ENCODE measurements around the gene DTNBP1.

The DTNBP1 gene

DNA sequence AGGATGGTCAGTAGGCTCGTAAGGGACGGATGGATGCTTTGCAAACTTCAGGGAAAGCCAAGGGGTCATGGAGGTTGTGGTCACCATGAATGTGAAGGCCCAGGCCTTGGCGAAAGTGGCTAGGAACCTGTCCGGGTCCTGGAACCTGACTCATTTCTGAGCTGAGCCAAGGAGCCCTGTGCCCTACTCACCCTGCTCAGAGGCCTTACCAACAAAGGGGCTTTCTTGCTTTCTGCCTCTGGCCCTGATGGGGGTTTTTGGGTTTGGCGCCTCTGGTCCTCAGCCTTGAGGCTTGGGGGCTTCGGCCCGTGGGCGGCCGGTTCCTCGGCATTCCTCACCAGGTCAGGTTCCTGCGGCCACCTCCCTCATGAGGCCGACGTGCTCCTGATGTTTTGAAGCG is 155.1 kb downstream of the DTNBP1 start:
- no peak overlapping the region for H3K4me3 ChIP-seq (ENCODE audit: low read depth, low read length)
- no peak for TF ChIP-seq CTCF (IDR thresholded peaks at IDR 0.05; ENCODE audit: low read depth, low read length, missing control alignments)
- DNase-seq (ENCODE audit: low read depth) = no peak

DNA sequence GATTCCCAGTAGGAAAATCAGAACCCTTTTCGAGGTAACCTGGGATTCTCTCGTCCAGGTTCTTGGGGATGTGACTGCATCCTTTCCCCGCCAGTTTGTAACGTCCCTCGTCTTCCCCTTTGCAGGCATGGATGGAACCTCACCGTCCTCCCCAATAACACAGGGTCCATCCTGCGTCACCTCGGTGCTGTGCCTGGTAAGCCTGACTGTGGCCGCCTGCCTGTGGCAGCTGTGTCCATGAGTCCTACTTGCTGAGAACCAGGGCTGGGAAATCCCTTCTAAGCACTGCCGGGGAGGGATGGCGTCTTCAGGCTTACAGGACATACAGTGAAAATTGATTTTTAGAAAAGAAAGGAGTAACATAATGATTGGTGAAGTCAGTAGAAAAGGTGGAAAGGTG is 155.6 kb downstream of the DTNBP1 start:
- no peak for TF ChIP-seq CTCF (IDR thresholded peaks at IDR 0.05; ENCODE audit: low read depth, low read length, missing control alignments)
- no peak for DNase-seq (ENCODE audit: low read depth)
- no peak overlapping the region for H3K4me3 ChIP-seq (ENCODE audit: low read depth, low read length)

DNA sequence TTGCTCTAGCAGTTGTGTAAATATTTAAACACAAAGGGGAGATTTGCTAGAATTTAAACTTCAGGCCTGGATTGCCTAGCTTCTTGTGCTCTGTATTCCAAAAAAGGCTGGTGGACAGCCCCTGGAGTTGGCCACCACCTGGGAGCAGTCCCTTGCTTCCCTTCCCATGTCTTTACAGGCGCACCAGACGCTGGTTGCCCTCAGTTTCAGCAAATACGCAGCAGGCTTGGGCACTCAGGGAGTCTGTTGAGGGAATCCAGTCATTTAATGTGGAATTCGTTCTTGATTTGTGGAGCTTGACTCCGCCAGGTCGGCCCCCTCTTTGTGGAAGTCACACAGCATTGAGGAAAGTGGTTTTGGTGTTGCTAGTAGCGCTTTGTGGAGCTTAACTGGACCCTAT is 156.8 kb downstream of the DTNBP1 start:
- no peak overlapping the region for H3K4me3 ChIP-seq (ENCODE audit: low read depth, low read length)
- TF ChIP-seq CTCF (IDR thresholded peaks at IDR 0.05; ENCODE audit: low read depth, low read length, missing control alignments) = no peak
- no peak for DNase-seq (ENCODE audit: low read depth)

DNA sequence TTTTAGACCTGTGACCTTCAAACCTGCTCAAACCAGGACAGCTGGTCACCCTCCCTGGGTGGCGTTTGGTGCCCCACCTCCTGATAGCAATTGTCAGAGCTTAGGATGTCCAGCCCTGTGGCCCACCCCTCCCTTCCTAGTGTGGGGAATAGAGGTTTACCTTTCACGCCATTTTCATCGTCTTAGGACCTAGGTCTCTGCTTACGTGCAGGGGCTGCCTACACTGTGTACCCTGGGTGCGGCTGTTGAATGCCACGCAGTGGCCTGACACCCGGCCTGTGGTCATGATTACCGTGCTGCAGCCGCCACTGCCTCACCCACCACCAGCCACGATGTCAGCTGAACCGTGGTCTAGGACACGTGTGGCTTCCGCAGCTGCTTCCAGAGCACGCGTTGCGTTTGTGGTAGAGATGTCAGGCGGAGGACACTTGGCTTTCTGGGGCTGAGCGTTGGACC is 157.3 kb downstream of the DTNBP1 start:
- TF ChIP-seq CTCF (IDR thresholded peaks at IDR 0.05; ENCODE audit: low read depth, low read length, missing control alignments) = no peak
- H3K4me3 ChIP-seq (ENCODE audit: low read depth, low read length) = no peak overlapping the region
- DNase-seq (ENCODE audit: low read depth) = no peak

GRCh38 chr6:15504581-15505350 is 158.1 kb downstream of the DTNBP1 start:
- no peak overlapping the region for H3K4me3 ChIP-seq (ENCODE audit: low read depth, low read length)
- no peak for TF ChIP-seq CTCF (IDR thresholded peaks at IDR 0.05; ENCODE audit: low read depth, low read length, missing control alignments)
- no peak for DNase-seq (ENCODE audit: low read depth)

- H3K4me3 ChIP-seq (ENCODE audit: low read depth, low read length) = no peak overlapping the region
- DNase-seq (ENCODE audit: low read depth) = no peak
- no peak for TF ChIP-seq CTCF (IDR thresholded peaks at IDR 0.05; ENCODE audit: low read depth, low read length, missing control alignments)
These were observed 158.8 kb downstream of the DTNBP1 start for GRCh38 chr6:15504040-15504495.

DNA sequence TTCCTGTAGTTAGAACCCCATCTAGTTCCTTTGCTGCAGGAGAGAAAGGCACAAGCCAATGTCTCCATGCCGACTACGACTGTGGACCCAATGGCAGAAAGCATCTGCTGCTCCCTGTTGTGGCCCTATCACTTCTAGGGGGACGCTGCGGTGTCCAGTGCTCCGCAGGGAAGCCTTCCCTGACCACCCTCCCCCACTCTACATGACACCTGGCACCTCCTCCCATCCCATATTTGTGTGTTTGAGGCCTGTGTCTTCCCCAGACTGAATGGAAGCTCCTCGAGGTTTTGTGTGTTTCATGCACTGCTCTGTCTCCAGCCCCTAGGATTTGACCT is 159.5 kb downstream of the DTNBP1 start:
- no peak for TF ChIP-seq CTCF (IDR thresholded peaks at IDR 0.05; ENCODE audit: low read depth, low read length, missing control alignments)
- no peak overlapping the region for H3K4me3 ChIP-seq (ENCODE audit: low read depth, low read length)
- no peak for DNase-seq (ENCODE audit: low read depth)

Measured in GM12864 (cell line).